Measurements from ENCODE around the gene GPC3.

GRCh38 chrX:134023851-134024281, 38.5 kb upstream of the GPC3 start:
- no peak for TF ChIP-seq CTCF (tag by site-specific recombination; IDR thresholded peaks at IDR 0.05)
- TF ChIP-seq ZBTB11 (tag by site-specific recombination; conservative IDR thresholded peaks at IDR 0.05; ENCODE audit: low read depth) = no peak
- TF ChIP-seq ZNF26 (tag by site-specific recombination; IDR thresholded peaks at IDR 0.05) = no peak
- no peak for TF ChIP-seq RBAK (tag by site-specific recombination; IDR thresholded peaks at IDR 0.05)
- TF ChIP-seq, protein P1, sequence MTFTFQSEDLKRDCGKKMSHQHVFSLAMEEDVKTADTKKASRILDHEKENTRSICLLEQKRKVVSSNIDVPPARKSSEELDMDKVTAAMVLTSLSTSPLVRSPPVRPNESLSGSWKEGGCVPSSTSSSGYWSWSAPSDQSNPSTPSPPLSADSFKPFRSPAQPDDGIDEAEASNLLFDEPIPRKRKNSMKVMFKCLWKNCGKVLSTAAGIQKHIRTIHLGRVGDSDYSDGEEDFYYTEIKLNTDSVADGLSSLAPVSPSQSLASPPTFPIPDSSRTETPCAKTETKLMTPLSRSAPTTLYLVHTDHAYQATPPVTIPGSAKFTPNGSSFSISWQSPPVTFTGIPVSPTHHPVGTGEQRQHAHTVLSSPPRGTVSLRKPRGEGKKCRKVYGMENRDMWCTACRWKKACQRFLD (tag by site-specific recombination; IDR thresholded peaks at IDR 0.05) = no peak
- TF ChIP-seq ZFP69B (tag by site-specific recombination; IDR thresholded peaks at IDR 0.05) = no peak
- TF ChIP-seq ZNF37A (tag by site-specific recombination; IDR thresholded peaks at IDR 0.05) = no peak

Data from HEK293 (cell line).